WI38 (cell line): Measurements from ENCODE around the gene CEACAM16.

Source experiments
- H3K4me3 ChIP-seq: 2 replicates; pipeline ENCODE4 v1.5.1; 2011; ENCODE audit warnings: low read depth, mild to moderate bottlenecking, control low read depth, low read length
- TF ChIP-seq, protein P1 (sequence below): IDR thresholded peaks from 2 replicates; pipeline ENCODE4 v1.5.1; 2012; ENCODE audit warnings: low read depth, mild to moderate bottlenecking, control low read depth, low read length

CEACAM16 gene

DNA sequence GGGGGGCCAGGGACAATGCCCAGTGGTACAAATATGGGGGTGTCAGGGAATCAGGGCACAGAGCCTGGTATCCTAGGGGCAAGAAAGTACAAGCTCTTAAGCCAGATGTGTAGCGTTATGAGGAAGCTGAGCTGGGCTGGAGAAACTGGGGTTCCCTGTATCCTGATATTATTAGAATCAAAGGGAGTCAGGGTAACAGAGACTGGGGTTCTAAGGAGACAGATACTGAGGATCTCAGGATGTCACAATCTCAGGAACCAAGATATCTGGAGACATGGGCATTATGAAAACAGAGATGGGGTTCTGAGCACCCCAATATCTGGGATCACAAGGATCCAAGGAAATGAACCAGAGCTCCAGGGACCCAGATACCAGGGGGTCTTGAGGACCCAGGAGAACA lies 50.3 kb downstream of the CEACAM16 start:
- peak overlapping the region; percentile 90 for H3K4me3 ChIP-seq
- TF ChIP-seq, protein P1, sequence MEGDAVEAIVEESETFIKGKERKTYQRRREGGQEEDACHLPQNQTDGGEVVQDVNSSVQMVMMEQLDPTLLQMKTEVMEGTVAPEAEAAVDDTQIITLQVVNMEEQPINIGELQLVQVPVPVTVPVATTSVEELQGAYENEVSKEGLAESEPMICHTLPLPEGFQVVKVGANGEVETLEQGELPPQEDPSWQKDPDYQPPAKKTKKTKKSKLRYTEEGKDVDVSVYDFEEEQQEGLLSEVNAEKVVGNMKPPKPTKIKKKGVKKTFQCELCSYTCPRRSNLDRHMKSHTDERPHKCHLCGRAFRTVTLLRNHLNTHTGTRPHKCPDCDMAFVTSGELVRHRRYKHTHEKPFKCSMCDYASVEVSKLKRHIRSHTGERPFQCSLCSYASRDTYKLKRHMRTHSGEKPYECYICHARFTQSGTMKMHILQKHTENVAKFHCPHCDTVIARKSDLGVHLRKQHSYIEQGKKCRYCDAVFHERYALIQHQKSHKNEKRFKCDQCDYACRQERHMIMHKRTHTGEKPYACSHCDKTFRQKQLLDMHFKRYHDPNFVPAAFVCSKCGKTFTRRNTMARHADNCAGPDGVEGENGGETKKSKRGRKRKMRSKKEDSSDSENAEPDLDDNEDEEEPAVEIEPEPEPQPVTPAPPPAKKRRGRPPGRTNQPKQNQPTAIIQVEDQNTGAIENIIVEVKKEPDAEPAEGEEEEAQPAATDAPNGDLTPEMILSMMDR: no peak

DNA sequence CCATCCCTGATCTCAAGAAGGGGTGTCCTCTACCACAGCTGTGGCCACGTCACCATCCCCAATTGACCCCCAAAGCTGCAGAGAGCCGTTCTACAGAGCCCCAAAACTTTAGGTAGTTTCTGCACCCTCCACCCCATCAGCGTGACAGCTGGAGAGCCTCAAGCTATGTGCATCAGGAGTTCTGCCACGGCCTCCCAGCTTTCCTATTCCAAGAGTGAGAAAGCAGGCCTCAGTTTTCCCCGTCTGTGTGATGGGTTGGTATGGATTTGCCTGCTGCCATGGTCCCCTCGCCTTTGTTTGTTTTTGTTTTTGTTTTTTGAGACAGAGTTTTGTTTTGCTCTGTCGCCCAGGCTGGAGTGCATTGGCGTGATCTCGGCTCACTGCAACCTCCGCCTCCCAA lies 51.0 kb downstream of the CEACAM16 start:
- H3K4me3 ChIP-seq: peak overlapping the region; percentile 90
- TF ChIP-seq, protein P1: no peak

DNA sequence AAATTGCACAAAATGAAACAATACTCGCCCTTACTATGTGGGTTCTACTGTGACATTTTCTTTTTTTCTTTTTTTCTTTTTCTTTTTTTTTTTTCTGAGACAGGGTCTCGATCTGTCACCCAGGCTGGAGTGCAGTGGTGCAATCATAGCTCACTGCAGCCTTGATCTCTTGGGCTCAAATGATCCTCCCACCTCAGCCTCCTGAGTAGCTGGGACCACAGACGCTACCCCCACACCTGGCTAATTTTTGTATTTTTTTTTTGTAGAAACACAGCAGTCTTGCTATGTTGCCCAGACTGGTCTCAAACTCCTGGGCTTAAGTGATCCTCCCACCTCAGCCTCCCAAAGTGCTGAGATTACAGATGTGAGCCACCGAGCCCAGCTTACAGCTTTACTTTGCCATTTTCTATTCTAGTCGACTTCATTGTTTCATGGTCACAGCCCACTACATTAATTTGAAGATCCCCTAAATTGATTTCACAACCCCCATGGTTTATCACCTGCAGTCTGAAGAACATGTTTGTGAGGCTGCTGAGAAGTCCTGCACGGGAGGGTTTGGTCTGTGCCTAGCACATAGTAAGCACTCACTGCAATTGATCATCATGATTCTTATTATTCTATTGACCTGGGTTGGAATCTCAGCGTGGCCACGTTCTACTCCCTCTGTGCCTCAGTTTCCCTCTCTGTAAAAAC lies 53.3 kb downstream of the CEACAM16 start:
- H3K4me3 ChIP-seq: no peak overlapping the region; the same call in 1 of the 2 replicates
- TF ChIP-seq, protein P1: no peak

DNA sequence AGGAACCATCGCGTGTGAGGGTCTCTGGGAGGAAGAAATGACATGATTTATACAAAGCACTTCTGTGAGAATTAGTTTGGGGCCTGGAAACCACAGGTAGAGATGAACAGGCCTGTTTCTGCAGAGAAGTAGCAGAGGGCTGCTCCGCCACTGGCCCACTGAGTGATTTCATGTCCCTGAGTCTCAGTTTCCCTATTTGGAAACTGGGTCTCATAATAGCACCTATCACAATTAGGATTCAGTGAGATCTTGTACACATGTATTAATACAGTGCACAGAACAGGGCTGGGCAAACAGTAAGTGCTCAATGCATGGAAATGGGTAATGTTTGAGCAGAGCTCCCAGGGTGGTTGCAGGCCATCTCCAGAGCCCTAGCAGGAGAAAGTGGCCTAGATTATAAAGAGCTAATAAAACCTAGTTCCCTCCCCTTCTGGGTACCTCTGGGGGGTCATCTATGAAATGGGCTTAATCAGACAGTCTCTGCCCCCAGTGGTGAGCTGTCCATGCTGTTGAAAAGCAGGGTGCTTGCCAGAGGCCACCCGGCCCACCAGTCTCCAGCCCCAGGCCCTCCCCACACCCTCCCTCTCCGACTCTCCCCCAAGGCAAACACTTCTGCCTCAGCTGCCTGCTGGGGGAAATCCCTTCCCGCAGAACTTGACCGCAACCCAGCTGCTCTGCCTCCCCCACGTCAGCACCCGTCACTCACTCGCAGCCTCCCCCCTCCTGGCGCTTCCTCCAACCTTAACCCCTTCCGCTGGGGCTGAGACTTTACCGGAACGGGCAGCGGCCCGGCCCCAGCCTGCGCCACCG lies 54.1 kb downstream of the CEACAM16 start:
- peak overlapping the region; percentile 55 for H3K4me3 ChIP-seq
- TF ChIP-seq, protein P1: no peak

DNA sequence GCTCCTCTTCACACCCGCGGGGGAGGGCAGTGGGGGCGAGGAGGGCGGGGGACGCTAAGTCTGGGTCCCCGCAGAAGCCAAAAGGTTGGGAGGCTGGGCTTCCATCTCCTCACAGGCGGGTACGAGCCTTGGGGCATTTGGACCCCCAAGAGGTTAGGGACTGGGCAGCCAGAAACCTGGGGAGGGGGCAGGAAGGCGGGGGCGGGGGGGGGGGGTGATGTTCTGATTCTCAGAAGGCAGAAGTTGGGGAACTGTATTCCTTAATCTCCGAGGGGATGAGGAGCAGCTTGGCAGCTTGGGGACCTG lies 54.6 kb downstream of the CEACAM16 start:
- TF ChIP-seq, protein P1: no peak
- H3K4me3 ChIP-seq: peak overlapping the region; percentile 55

DNA sequence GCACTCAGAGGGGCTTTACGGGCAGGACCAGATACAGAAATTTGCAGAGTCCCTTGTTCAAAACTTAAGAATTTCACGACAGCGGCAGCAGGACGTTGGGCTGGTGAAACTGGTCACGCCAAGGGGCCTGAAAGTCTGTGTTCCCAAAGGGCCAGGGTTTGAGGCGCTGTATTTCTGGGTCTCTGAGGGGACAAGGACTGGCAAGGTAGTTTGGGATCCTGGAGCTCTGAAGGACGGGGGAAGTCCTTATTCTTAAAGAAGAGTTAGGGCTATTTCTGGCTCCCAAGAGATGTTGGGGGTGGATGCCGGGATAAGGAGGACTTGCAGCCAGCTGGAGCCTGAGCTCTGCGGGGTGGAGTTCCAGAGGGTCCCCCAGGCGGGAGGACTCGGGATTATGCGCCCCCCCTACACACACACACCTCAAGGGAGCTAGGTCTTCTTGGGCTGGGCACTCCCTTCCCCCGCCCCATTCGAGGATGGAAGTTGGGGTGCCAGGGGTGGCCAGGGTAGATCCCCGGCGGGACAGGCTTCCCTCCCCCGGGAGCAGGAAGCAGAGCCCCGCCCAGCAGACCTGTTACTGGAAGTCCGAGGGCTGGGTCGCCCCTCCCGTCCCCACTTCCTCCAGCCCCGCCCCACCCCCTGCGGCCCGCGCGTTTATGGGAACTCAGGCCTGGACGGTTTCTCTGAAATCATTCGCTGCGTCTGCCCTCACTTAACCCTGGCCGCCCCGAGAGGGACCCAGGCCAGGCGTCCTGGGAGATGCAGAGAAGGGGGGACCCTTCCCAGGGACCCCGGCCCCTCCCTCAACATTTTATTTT lies 55.2 kb downstream of the CEACAM16 start:
- H3K4me3 ChIP-seq: peak overlapping the region; percentile 55
- TF ChIP-seq, protein P1: no peak
